Posterior vena cava (tissue), 2 donors: ENCODE measurements around the gene CAPZA2. TPM values are rescaled to one million over a fixed set of nuclear protein-coding genes. Genes with fewer than 3 reads are reported as not detected.
A peak's percentile ranks its signal among the peaks of the same experiment; 100 is the strongest.
"Not testable (repeated sequence)": the region's sequence is repeated elsewhere in the genome, so short reads cannot be mapped to it uniquely, and the experiment has no call there.

ENCODE experiments used
- DNase-seq: peaks from one replicate; pipeline ENCODE4 v3.0.0-alpha.2; 2020; ENCODE audit warnings: low spot score
- intact Hi-C, 2 donors: fragments of 100-400 bp; cut with DNase I; formaldehyde crosslinking; loops; one replicate each; pipeline versions ENCODE4 v1.14.1 to v1.14.2; 2022 to 2023
- total RNA-seq, 2 donors: library from RNA; stranded (reverse); fragmentation: NEBNext Ultra II Directional; extraction: Animal tissue kit (Norgen Biotek cat#: 25700); gene quantifications; one replicate each; pipeline ENCODE4 v1.2.1, GENCODE V29; 2021
- donor health status: DM: yes; HTN: yes; CAD: no.
- donor health status: DM: yes; HTN: yes; CAD: no.

The CAPZA2 gene
- total RNA-seq, 2 donors from 2014 or later, result 373 to 402 TPM

DNA sequence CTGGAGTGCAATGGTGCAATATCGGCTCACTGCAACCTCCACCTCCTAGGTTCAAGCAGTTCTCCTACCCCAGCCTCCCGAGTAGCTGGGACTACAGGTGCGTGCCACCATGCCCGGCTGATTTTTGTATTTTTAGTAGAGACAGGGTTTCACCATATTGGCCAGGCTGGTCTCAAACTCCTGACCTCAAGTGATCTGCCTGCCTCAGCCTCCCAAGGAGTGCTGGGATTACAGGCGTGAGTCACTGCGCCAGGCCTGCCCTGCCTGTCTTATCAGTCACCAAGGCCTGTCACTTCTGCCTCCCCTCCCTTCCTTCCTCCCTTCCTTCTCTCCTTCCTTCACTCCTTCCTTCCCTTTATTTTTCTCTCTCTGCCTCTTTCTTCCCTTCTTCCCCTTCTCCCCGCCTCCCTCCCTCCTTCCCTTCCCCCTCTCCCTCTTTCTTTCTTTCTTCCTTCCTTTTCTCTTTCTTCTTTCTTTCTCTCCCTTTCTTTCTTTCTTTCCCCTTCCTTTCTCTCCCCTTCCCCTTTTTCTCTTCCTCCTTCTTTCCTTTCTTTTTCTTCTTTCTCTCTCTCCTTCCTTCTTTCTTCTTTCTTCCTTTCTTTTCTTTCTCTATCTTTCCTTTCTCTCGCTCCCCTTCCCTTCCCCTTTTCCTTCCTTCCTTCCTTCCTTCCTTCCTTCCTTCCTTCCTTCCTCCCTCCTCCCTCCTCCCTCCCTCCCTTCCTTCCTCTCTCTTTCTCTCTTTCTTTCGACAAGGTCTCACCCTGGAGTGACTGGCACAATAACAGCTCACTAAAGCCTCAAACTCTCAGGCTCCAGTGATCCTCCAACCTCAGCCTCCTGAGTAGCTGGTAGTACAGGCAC, 87.8 kb downstream of the CAPZA2 start:
- no peak for DNase-seq
- intact Hi-C loops, result no loop called here

DNA sequence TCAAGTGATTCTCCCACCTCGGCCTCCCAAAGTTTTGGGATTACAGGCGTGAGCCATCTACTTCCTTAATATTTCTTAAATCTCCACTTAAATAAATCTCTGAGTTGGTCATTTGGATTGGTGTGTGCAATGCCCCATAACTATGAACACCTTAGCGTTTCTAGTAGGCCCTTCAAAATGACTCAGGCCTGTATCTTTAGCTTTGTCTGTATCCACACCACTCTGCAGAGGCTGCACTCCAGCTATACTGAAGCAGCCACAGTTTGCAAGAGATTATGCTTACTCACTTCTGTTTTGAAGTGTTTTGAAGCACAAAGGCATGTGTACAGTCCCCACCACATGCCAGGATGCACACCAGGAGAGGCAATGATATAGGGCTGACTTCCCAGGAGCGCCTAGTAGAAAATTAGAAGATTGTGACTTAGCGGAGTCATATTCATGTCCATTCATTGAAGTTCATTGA, 88.5 kb downstream of the CAPZA2 start:
- no peak for DNase-seq
- intact Hi-C loops, result no loop called here

DNA sequence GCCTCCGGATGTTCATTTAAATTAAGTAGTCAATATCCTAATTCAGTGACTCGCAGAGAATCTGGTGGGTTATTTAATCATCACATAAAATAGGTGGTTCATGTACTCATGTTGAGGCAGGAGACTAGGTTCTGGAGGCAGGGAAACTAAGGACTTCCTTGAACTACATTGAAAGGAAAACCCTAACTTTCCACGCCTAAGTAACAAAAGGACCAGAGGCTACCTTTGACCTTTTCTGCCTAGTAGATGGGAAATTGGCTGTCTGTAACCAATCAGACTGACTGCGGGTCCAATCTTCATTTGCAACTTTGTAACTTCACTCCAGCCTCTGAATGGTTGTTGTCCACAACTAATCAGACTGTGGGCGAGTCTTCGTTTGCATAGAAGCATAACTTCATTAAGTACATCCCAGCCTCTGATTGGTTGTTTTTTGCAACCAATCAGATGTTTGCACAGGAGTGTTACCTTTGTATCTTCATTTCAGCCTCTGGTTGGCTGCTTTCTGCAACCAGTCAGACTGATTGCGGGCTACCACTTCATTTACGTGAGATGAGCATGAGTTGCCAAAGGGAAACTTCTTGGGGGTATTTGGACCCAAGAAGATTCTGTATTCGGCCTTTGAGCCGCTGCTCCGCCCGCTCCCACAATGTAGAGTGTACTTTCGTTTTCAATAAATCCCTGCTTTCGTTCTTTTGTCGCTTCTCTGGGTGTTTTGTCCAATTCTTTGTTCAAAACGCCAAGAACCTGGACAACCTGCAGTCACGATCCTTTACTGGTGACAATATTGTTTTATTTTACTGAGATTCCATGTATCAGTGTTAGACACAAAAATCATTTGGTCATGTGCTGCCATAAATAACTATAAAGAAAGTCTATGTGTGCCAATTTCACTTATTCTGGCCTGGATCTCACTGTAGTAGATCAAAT, 89.2 kb downstream of the CAPZA2 start:
- DNase-seq, result no peak
- intact Hi-C loops, result no loop called here

DNA sequence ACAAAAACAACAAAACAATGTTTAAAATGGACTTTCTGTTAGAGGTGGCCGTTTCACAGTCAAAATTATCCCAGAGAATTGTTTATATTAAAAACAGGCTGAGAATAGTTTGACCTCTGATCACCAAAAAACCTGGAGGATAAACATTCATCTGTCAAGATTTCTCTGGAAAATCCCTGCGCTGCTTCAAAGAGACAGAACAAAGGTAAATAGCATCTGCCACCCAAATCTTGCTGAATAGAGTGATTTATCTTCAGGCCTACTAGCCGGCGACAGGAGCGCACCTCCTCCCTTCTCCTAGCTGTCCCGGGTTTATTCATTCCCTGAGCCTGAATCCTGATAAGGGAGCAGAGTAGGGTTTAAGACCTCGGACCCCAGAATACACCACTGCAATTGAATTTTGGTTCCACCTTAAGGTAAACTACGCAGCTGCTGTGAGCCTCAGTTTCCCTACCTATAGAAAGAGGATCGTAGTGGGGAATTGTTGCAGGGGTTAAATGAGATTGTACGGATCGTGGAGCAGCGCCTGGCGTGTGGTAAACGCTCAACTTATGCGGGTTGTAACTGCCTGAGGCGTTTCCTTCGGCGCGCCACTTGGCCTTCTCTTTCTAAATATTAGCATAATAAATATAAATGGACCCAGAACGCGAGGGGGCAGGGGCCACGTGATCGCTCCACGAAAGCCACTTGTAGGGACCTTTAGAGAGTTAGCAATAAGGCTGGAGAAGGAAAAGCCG, 90.4 kb downstream of the CAPZA2 start:
- intact Hi-C loops, result no loop called here
- peak; percentile 90 for DNase-seq

DNA sequence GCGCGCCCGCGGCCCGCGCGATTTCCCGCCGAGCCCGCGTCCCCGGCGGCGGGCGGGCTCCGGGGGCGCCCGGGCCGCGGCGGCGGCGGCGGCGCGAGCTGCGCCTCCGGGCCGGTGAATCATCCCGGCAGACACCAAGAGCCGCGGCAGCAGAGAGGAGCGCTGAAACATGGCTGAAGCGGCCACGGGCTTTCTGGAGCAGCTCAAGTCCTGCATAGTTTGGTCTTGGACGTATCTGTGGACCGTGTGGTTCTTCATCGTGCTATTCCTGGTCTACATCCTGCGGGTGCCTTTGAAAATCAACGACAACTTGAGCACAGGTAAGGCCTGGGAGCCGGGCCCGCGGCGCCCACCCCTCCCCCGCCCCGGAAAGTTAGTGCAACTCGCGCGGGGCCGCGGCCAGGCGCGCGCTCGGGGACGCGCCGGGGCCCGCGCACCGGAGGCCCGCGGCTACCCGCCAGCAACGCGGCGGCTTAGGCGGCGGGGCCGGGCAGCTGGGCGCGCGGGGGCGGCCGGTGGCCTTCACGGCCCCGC, 91.1 kb downstream of the CAPZA2 start, which contains the start of gene ST7:
Gene ST7, plus strand, starts transcription at position 130 of the 534 bp plus-strand sequence. Its CDS starts 40 bp downstream, at position 170.
- peak; percentile 90 for DNase-seq
- intact Hi-C loops, result no loop called here

DNA sequence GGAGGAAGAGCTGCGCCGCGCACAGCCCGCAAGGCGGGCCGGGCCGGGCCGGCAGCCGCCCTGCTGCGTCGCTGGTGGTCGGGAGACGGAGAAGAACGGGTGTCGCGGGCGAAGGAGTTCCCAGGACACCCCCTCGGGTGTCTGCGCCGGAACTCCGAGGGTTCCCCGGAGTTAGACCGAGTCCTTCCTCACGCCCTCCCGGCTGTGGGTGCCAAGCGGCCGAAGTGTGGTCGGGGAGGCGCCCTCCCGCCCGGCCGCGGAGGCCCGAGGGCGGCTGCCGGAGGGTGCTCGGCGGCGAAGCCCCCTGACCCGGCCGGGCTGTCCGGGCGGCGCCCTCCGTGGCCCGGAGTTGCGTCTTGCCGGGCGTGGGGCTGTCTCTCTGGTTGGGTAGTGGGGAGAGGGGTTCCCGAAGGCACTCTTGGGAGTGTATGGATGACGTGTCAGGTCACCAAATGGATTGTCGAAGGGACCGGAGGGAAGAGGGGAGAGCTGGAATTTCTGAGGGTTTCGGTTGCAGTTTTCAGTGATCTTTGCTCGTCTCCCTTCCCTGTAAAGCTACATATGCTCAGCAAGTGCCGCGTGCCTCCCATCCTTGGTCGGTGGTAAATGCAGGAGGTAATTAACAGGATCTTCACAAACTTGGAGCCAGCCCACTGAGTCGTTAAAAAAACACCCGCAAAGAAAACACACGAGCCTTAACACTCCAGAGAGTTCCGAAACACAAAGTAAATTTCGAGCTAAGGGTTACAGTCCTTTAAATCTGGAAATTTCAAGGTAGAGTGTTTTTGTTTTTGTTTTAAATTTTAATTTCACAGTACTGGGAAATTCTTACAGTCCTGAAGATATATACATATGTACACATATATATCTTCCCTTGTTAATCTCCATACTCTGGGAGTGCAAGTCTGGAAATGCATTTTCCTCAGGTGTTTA, 91.8 kb downstream of the CAPZA2 start:
- intact Hi-C loops, result no loop called here
- DNase-seq, result peak; percentile 88

DNA sequence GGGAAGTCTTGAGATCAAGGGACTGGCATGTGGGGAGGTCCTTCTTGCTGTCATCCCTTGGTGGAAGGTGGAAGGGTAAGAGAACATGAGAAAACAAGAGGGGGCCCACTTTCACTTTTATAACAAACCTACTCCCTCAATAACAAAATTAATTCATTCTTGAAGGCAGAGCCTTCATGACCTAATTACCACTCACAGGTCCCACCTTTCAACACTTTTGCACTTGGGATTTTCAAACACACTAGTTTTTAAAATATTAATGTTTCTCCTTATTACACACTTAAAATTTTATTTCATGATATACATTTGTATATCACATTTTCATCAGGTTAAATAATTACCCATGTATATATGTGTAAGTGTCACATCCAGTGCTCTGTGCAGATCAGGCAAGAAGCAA, 93.0 kb downstream of the CAPZA2 start:
- intact Hi-C loops, result no loop called here
- DNase-seq, result no peak

DNA sequence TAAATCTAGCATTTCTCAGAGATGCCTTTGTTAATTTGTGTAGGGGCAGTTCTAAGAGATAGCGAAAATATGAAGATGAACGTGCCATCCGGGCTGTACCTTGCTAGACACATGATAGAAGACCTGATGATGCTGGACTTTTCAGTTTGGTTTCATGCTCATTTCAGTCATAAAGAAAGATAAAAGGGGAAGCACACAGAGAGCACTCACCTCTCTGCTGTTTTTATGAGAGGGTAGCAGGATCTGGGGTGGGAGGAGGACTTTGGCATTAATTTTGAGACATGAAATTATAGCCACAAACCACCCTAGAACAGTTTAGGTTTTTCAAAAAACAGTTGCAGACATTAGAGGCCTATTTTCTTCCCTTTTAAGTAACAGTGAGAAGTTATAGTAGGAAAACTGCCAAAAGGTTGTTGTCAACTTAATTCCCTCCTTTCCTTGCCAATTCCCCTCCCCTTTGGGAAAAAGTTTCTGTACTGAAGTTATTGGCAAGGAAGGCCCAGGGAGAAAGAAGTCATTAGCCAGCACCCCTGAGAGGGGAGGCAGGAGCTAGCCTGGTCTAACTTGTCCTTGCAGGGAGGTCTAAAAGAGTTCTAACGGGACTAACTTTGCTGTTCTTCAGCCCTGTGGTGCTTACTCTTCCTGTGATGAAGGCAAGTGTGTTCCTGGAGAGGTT, 93.6 kb downstream of the CAPZA2 start:
- no peak for DNase-seq
- intact Hi-C loops, result no loop called here

DNA sequence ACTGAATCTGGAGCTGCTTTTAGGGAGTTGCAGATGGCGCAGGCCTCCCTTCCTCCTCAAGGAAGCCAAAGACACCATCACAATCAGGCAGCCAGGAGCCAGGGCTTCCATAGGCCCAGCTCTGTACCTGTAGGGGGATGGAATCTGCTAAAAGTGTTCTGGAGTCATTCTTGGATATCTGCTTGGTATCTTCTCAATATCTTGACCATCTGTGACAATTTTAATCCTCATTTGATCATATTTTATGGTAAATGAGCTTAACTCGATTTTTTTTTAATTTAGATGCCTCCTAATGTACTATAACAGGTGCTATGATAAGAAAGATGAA, 94.1 kb downstream of the CAPZA2 start:
- intact Hi-C loops, result no loop called here
- no peak for DNase-seq

DNA sequence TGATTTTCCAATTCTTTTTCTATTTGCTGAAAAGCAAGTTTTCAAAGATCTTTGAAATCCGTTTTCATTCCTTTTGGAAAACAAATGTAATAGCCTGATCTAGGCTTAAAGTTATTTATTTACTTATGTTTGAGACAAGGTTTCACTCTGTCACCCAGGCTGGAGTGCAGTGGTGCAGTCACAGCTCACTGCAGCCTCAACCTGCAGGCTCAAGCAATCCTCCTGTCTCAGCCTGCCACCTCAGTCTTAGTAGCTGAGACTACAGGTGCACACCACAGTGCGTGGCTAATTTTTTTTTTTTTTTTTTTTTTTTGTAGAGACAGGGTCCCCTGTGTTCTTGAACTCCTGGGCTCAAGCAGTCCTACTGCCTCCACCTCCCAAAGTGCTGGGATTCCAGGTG, 95.5 kb downstream of the CAPZA2 start:
- no peak for DNase-seq
- intact Hi-C loops, result no loop called here

DNA sequence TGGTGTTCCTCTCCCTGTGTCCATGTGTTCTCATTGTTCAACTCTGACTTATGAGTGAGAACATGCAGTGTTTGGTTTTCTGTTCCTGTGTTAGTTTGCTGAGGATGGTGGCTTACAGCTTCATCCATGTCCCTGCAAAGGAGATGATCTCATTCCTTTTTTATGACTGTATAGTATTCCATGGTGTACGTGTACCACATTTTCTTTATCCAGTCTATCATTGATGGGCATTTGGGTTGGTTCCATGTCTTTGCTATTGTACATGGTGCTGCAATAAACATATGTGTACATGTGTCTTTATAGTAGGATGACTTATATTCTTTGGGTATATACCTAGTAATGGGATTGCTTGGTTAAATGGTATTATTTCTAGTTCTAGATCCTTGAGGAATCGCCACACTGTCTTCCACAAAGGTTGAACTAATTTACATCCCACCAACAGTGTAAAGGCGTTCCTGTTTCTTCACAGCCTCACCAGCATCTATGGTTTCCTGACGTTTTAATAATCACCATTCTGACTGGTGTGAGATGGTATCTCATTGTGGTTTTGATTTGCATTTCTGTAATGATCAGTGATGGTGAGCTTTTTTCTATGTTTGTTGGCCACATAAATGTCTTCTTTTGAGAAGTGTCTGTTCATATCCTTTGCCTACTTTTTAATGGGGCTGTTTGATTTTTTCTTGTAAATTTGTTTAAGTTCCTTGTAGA, 99.7 kb downstream of the CAPZA2 start:
- DNase-seq, intact Hi-C loops: not testable (repeated sequence)

DNA sequence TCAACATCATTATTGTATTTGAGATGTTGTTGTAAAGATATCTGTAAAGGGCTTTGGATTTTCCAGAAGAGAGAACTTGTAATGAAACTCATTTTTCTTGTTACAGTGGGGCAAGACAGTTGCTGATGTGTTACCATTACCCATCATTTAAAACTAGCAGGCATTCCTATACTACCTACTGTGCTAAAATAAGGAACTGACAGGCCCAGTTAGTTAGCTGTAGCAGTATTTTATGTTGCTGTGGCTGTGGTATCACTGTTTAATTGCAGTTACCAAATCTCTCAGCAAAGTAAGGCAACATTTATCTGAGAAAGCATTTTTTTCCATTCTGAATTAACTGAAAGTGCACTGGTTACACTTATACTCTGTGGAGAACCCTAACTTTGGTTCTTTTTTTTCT, 100.8 kb downstream of the CAPZA2 start:
- no peak for DNase-seq
- intact Hi-C loops, result no loop called here

DNA sequence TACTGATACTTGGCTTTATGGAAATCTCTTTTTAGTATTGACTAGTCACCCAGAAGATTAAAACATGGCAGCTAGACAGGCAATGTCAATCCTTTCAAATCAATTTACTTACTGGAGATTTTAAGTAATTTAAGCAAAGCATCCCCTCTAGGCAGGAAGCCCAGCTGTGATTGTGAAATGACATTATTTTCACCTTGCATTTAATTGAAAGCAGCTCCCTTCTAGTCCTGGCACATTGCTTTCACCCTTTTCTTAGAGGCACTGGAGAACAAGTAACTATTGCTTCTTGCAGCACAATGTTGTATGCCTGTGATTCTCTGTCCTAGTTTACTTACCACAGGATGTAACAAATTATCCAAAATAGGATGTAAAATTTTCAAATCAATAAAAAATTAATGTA, 104.2 kb downstream of the CAPZA2 start:
- no peak for DNase-seq
- intact Hi-C loops, result no loop called here

DNA sequence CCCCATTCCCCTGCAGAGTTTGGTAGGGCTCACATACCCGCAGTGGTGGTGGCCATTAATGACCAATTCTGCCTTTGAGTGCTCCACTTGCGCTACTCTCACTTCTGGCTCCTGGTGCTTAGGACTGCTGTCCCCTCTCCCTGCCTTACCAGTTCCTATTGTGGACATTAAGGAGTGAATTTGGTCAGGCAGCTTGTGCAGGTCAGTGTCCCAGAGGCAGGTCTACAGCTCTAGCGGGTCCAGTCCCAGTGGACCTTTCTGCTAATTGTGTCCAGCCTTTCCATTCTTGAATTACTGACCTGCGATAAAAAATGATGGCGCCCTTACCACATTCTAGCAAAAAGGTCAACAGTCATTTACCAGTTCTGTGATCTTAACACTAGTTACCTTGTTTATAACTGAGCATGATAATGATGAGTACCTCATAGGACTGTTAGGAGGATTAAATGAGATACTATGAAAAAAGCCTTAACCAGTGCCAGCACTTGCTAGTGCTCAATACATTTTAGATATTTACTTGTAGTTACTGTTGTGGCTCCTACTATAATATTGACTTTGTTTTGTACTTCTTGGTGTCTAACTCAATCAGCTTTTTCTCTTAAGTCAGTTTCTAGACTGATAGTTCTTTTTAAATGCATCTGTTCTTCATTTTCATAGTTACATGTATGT, 105.0 kb downstream of the CAPZA2 start:
- DNase-seq, result no peak
- intact Hi-C loops, result no loop called here

DNA sequence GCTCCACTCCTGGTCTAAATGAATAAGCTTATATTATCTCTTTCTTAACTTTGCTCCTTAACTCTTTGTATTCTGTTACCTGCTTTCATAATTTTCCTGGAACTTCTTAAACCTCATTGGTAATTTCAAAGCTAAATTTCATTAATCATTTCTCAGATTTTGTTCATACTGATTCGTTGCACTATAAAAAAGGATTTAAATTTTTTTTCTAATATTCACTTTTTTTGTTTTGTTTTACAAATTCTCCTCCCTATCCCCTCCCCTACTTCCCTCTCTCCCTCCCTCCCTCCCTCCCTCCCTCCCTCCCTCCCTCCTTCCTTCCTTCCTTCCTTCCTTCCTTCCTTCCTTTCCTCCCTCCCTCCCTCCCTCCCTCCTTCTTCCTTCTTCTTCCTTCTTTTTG, 105.6 kb downstream of the CAPZA2 start:
- intact Hi-C loops, result no loop called here
- no peak for DNase-seq

DNA sequence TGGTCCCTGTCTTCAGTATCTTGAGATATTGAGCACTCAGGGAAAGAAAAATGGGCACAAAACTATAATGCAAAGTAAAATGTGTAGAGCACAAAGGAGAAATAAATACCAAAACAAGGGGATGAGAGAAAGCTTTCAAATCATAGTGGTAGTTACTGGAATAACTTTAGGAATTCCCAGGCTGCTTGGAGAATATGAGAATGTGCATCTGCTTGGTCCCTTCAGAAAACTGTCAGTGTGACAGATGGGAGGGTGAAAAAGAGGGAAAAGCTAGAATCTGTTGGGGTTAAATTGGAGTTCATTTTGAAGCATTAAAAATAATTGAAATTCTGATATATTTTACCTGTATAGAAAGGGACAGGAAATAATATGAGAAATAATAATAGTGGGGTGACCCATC, 106.2 kb downstream of the CAPZA2 start:
- intact Hi-C loops, result no loop called here
- DNase-seq, result no peak
